Hematopoietic multipotent progenitor cell treated with erythropoietin and hydrocortisone succinate and interleukin-3 and kit ligand, for 17 days (in vitro differentiated cells): ENCODE data around the gene NOTCH2.

Source experiments
- DNase-seq: peaks from one replicate; pipeline ENCODE4 v3.0.0-alpha.2; 2015; ENCODE audit warnings: low spot score

Gene NOTCH2

GRCh38 chr1:119975006-119975405 lies 94.5 kb downstream of the NOTCH2 start:
- no peak for DNase-seq

- DNase-seq: no peak
These were observed 95.4 kb downstream of the NOTCH2 start for GRCh38 chr1:119974013-119974412.

- DNase-seq: no peak
These were observed 97.5 kb downstream of the NOTCH2 start for GRCh38 chr1:119971710-119972570.

DNA sequence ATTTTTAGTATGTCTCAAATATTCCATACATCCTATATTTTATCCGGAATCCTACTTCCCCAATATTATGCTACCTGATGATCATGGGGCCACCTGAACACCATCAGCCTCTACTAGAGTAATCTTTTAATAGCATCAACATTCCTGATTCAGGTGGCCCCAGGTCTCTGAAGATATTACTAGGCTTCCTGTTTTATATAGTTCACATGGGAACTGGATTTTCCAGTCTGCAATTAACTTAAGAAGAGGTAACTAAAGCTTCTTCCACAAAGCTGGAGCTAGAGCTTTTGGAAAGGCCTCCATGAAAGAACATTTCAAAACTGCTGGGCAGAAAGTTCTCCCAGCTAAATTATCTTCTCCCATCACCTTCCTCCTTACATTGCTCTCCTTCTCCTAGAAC lies 100.9 kb downstream of the NOTCH2 start:
- no peak for DNase-seq

DNA sequence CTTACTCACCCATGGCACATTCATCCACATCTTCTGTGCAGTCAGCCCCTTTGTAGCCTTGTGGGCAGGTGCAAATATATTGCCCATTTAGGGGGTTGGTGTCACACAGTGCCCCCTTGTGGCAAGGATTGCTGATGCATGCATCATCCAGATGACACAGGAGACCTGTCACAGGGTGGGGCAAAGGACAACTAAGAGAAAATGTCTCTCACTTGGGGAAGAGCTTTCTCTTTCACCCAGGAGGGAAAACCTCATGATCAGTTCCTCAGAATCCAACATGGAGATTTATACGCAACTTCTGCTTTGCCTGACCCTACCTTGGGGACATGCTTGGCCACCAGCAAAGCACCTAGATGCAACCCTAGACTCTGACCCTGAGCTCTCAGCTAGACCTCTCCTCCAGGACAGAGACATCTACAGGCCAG lies 101.4 kb downstream of the NOTCH2 start:
- peak; percentile 75 for DNase-seq

GRCh38 chr1:119966681-119967080 lies 102.8 kb downstream of the NOTCH2 start:
- no peak for DNase-seq

DNA sequence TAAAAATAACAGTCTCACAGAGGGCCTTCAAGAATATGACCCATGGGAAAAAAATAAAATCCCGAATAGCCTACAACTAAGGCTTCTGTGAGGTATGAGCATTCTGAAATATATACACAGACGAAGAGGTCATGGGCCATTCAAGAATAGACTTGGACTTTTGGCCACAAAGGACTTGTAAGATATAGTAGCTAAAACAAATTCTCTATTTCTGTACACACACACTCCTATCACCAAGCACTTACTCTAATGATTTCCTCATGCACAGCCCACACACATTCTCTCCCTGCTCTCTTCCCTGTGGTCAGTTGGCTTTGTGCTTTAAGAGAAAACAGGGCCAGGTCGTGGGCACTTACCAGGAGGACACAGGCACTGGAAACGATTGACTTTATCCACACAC lies 103.4 kb downstream of the NOTCH2 start:
- DNase-seq: no peak

- no peak for DNase-seq
These were observed 104.6 kb downstream of the NOTCH2 start for GRCh38 chr1:119964673-119965363.

- DNase-seq: no peak
These were observed 107.0 kb downstream of the NOTCH2 start for GRCh38 chr1:119962296-119962968.

DNA sequence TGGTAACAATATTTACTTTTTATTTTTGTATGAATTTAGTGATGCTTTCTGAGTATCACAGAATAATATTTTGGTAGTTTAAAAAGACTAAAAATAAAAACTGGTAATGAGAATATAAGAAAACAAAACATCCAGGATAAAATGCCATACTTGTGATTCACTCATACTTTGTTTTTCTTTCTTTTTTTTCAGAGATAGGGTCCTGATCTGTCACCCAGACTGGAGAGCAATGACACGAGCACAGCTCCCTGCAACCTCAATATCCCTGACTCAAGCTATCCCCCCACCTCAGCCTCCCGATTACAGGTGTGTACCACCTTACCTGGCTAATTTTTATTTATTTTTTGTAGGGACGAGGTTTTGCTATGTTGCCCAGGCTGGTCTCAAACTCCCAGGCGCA lies 109.0 kb downstream of the NOTCH2 start:
- DNase-seq: no peak

- no peak for DNase-seq
These were observed 109.9 kb downstream of the NOTCH2 start for GRCh38 chr1:119959268-119960220.

- DNase-seq: no peak
These were observed 111.2 kb downstream of the NOTCH2 start for GRCh38 chr1:119958223-119958622.

- no peak for DNase-seq
These were observed 113.2 kb downstream of the NOTCH2 start for GRCh38 chr1:119956306-119956705.

DNA sequence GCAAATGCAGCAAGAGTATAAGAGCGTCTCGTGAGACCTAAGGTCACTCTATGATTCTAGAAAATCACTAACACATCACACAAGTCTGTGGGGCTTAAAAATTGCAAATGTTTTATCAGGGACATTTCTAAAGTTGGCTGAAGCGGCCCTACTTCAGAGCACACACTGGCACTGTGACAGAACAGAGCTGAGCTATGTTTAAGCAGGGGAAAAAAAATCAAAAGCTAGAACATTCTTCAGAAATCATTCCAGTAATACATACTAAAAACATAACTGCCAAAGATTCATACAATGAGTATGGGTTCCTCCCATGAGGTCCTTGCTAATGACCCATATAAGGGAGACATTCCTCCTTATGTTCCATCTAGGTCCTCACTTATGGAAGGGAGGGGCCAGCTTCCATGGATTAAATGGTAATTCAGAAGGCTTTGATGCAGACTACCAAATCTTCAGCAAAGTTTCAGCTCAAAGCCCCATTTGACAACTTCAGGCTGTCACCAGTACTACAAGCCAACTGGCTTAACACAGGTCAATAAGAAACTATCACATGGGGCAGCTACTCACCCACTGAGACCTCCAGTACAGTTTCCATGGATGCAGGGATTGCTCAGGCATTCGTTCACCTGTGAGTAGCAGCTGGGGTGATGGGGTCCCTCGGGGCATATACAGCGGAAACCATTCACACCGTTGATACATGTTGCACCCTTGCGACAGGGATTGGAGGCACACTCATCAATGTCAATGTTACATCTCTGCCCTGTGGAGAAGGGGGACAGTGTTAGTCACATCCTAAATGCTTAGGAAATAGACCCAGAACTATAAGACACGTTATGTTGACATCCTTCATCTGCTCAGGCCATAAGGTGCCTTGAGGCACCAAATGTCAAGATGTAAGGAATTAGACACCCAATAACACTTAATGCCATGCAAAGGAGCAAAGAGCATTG lies 114.7 kb downstream of the NOTCH2 start:
- no peak for DNase-seq

DNA sequence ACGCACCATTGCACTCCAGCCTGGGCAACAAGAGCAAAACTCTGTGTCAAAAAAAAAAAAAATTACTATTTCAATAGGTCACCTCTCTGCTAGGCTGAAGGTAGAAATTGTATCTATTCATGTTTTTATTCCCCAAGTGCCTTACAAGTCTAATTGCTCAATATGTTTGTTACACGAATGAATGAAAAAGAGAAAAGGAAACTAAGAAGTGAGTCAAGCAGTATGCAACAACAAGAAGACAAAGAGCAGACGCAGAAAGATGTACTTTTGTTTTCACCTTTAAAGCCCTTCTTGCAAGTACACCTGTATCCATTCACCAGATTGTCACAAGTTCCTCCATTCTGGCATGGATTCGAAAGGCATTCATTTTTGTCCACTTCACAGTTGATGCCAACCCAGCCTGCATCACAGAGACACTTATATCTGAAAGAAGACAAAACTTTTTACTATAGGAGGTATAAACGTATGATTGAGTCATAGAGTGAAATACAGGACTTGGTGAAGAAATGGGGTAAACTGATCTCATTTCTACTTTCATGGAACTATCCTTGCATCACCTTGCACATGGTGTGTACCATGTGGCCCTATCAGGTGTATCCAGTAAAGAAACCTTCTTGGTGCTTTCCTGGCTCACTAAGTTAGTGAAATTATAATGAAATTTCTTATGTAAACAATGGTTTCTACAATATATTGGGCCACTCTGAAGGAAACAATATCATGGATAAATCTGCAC lies 116.0 kb downstream of the NOTCH2 start:
- DNase-seq: no peak

- DNase-seq: no peak
These were observed 117.0 kb downstream of the NOTCH2 start for GRCh38 chr1:119952496-119952895.

- peak; percentile 41 for DNase-seq
These were observed 120.9 kb downstream of the NOTCH2 start for GRCh38 chr1:119948342-119949214.

GRCh38 chr1:119947468-119947867 lies 122.0 kb downstream of the NOTCH2 start:
- no peak for DNase-seq

- no peak for DNase-seq
These were observed 122.7 kb downstream of the NOTCH2 start for GRCh38 chr1:119946724-119947123.
